ENCODE data around the gene PITPNC1.

The PITPNC1 gene

DNA sequence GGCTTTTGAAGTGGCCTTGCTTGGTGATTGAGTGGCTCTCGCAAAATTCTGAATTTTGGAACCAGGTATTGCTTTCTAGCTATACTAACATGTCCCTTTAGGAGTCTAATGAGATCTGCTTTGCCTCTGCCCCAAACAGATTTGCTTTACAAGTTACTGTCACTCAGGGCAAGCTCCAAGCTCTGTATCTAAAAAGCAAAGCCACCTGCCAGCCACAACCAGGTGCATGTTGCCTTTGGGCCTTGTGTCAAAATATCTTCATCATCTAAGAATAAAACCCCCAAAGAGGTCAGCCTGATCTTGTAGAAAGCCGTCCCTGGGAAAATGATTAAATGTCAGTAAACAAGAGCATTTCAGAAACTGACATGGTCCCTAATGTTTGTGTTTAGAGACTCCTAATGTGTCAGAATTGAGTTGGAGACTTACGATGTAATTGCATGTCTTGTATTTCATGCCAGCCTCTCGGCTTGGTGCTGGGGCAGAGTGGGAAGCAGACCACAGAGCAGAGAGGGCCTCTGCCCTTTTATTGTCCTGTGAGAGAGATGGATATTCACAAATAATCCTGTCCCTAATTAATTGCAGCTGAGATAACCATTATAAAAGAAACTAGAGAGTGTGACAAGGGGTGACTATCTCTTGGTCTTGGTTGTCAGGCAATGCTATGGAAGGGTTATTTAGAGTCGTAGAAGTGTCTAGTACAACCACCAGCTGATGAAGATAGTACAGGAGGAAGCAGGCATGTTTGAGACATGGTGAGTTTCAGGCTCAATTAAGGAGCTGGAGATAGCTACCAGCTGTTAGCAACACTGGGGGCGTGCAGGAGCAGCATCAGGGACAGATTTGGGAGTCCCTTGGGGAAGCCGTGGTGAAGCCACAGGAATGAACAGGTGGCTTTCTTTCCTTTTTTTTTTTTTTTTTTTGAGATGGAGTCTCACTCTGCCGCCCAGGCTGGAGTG, 90.7 kb downstream of the PITPNC1 start:
- TF ChIP-seq SIN3A (IDR thresholded peaks at IDR 0.05; ENCODE audit: borderline replicate concordance, insufficient read depth, low read length): no peak
- TF ChIP-seq POLR2AphosphoS5 (IDR thresholded peaks at IDR 0.05; ENCODE audit: low read depth, low read length): no peak
- TF ChIP-seq TAF1 (IDR thresholded peaks at IDR 0.05; ENCODE audit: borderline replicate concordance, insufficient read depth, low read length): no peak
- TF ChIP-seq FOXP2 (optimal IDR thresholded peaks at IDR 0.05; ENCODE audit: borderline replicate concordance, extremely low read depth, extremely low read length, insufficient read depth): no peak
- TF ChIP-seq, protein P1, sequence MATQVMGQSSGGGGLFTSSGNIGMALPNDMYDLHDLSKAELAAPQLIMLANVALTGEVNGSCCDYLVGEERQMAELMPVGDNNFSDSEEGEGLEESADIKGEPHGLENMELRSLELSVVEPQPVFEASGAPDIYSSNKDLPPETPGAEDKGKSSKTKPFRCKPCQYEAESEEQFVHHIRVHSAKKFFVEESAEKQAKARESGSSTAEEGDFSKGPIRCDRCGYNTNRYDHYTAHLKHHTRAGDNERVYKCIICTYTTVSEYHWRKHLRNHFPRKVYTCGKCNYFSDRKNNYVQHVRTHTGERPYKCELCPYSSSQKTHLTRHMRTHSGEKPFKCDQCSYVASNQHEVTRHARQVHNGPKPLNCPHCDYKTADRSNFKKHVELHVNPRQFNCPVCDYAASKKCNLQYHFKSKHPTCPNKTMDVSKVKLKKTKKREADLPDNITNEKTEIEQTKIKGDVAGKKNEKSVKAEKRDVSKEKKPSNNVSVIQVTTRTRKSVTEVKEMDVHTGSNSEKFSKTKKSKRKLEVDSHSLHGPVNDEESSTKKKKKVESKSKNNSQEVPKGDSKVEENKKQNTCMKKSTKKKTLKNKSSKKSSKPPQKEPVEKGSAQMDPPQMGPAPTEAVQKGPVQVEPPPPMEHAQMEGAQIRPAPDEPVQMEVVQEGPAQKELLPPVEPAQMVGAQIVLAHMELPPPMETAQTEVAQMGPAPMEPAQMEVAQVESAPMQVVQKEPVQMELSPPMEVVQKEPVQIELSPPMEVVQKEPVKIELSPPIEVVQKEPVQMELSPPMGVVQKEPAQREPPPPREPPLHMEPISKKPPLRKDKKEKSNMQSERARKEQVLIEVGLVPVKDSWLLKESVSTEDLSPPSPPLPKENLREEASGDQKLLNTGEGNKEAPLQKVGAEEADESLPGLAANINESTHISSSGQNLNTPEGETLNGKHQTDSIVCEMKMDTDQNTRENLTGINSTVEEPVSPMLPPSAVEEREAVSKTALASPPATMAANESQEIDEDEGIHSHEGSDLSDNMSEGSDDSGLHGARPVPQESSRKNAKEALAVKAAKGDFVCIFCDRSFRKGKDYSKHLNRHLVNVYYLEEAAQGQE (IDR thresholded peaks at IDR 0.05; ENCODE audit: insufficient read depth in 1 of 2, low read depth in 2 of 2, low read length in 2 of 2): no peak

DNA sequence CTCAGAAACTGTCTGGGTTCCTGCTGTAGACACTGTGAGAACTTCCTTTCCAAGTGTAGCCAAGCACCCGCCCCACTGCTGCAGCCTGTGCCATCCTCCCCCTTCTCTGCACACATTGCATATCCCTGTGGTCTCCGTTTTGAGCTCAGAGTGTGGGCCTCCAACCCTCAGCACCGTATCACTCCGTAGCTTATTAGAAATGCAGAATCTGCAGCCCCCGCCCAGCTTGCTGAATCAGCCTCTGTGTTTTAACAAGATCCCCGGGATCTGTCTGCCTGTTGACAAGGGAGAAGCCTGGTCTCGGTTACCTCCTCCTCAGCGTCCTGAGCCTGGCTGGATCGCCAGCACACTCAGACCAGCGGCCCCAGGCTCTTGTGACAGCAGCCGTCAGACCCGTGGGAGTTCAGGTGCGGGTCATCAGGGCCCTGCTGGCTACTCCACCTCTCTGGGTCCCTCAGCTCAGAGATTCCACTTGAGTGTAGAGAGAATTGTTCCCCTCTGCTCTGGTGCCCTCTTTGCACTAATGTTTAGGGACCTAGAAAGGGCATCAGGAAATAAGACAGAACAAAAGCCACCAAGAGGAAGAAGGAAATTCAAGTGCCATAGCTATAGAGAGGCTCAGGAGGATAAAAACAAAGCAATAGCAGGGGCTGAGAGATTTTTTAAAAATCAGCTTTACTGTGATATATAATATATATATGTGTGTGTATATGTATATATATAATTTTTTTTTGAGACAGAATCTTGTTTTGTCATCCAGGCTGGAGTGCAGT, 92.3 kb downstream of the PITPNC1 start:
- TF ChIP-seq TAF1 (IDR thresholded peaks at IDR 0.05; ENCODE audit: borderline replicate concordance, insufficient read depth, low read length) (peak; percentile 56; the same call in 1 of the 2 replicates), POLR2AphosphoS5 (IDR thresholded peaks at IDR 0.05; ENCODE audit: low read depth, low read length) (no peak)

DNA sequence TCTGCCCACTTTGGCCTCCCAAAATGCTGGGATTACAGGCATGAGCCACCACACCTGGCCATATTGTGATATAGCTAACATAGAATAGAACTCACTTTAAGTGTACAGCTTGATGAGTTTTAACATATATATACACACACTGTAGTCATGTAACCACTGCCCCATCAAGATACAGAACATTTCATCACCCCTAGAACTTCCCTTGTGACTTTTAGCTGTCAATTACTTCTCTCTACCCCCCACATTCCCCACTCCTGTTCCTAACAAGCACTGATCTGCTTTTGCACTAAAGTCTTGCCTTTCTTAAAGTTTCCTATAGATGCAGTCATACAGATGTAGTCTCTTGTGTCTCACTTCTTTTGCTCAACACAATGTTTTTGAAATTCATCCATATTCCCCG, 93.1 kb downstream of the PITPNC1 start:
- TF ChIP-seq POLR2AphosphoS5 (IDR thresholded peaks at IDR 0.05; ENCODE audit: low read depth, low read length): no peak
- TF ChIP-seq FOXP2 (optimal IDR thresholded peaks at IDR 0.05; ENCODE audit: borderline replicate concordance, extremely low read depth, extremely low read length, insufficient read depth): no peak

DNA sequence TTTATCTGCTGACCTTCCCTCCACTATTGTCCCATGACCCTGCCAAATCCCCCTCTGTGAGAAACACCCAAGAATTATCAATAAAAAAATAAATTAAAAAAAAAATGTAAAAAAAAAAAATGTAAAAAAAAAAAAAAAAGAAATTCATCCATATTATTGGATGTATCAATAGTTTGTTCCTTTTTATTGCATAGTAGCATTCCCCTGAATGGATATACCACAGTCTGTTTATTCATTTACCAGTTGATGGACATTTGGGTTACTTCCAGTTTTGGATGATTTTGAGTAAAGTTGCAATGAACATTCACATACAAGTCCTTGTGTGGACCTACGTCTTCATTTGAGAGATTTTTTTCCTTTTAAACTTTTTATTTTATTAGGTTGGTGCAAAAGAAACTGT, 94.0 kb downstream of the PITPNC1 start:
- TF ChIP-seq SIN3A (IDR thresholded peaks at IDR 0.05; ENCODE audit: borderline replicate concordance, insufficient read depth, low read length): no peak

DNA sequence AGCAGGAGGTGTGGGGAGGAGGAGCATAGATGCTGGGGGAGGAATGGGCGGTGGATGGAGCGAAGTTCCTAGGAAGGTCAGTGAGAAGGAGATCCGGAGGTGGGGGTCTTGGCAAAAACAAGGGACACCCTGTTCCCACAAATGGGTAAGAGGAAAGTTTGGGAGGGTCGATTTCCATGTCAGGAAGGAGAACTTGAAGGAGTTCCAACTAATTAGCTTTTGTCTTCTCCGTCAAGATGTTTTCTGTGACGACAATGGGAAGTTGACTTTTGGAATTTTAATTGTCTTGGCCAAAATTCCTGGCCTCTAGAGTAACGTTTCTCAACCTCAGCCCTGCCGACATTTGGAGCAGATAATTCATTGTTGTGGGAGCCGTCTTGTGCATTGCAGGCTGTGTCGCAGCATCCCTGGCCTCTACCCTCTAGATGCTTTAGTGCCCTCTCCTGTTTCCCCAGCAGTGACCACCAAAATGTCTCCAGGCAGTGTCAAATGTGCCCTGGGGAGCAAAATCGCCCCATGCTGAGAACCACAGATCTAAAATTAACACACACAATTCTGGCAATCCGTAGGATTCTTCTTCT, 97.1 kb downstream of the PITPNC1 start:
- peak; percentile 14; the same call in 1 of the 2 replicates for TF ChIP-seq TAF1 (IDR thresholded peaks at IDR 0.05; ENCODE audit: borderline replicate concordance, insufficient read depth, low read length)
- TF ChIP-seq SIN3A (IDR thresholded peaks at IDR 0.05; ENCODE audit: borderline replicate concordance, insufficient read depth, low read length): 0 out of 2 replicates have a peak, but pooled peaks have one; percentile 54
- TF ChIP-seq, protein P1 (IDR thresholded peaks at IDR 0.05; ENCODE audit: insufficient read depth in 1 of 2, low read depth in 2 of 2, low read length in 2 of 2): peak in 1 of 2 experiments; percentile 29; a peak in 1 of 4 replicates
- TF ChIP-seq POLR2AphosphoS5 (IDR thresholded peaks at IDR 0.05; ENCODE audit: low read depth, low read length): no peak

DNA sequence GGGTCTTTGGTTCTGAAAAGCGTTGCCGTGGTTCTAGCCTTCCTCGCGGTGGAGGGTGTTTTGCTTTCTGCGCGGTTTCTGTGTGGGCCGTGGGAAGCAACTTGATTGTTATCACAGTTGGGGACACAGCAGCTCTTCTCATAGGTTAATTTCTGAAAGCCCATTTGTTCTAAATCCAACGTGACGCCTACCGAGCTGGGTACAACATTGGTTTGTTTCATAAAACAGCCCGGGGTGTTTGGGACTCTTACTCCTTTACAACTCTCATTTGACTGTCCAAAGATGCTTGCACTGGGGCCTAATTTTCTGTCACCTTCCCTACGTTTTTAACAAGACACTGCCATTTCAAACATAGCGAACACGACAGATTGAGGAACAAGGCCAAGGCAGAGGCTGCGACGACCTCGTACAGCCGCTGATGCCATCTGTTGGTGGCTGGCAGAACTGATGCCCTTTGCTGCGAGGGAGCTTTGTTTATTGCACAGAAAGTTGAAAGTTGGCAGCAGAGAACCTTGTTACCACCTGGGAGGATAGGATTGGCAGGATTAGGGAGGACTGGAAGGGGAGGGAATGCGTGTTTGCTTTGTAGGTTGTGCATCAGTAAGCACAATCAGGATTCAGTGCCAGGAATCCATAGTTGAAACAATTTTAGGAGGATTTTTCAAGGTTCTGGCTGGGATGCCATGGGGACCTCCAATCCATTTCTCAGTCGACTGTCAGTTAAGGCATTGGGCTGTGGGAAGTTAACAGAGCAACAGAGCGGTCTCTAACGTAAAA, 98.3 kb downstream of the PITPNC1 start:
- TF ChIP-seq SIN3A (IDR thresholded peaks at IDR 0.05; ENCODE audit: borderline replicate concordance, insufficient read depth, low read length): no peak
- TF ChIP-seq POLR2AphosphoS5 (IDR thresholded peaks at IDR 0.05; ENCODE audit: low read depth, low read length): no peak; the same call in 1 of the 2 replicates
- TF ChIP-seq, protein P1 (IDR thresholded peaks at IDR 0.05; ENCODE audit: insufficient read depth in 1 of 2, low read depth in 2 of 2, low read length in 2 of 2): no peak
- TF ChIP-seq TAF1 (IDR thresholded peaks at IDR 0.05; ENCODE audit: borderline replicate concordance, insufficient read depth, low read length): no peak
- no peak for TF ChIP-seq FOXP2 (optimal IDR thresholded peaks at IDR 0.05; ENCODE audit: borderline replicate concordance, extremely low read depth, extremely low read length, insufficient read depth)

Measured in PFSK-1 (cell line).